SU-DHL-6 (cell line): Measurements from ENCODE around the gene VIPR2.

Source experiments
- EZH2phosphoT487 ChIP-seq: fragments of 200-600 bp; sonication (generic), shearing (Covaris generic); conservative IDR thresholded peaks from 2 replicates; pipeline ENCODE4 v1.6.1; 2018; ENCODE audit warnings: mild to moderate bottlenecking, antibody characterized with exemption, low read length, moderate library complexity, mixed read lengths
- TF ChIP-seq, protein P1 (sequence below): fragments of 200-600 bp; sonication (generic); IDR thresholded peaks from one replicate; pipeline ENCODE4 v1.5.1; 2017; ENCODE audit warnings: antibody characterized with exemption, mild to moderate bottlenecking, low read length, moderate library complexity; ENCODE audit not compliant: insufficient read depth, poor library complexity, severe bottlenecking

DNA sequence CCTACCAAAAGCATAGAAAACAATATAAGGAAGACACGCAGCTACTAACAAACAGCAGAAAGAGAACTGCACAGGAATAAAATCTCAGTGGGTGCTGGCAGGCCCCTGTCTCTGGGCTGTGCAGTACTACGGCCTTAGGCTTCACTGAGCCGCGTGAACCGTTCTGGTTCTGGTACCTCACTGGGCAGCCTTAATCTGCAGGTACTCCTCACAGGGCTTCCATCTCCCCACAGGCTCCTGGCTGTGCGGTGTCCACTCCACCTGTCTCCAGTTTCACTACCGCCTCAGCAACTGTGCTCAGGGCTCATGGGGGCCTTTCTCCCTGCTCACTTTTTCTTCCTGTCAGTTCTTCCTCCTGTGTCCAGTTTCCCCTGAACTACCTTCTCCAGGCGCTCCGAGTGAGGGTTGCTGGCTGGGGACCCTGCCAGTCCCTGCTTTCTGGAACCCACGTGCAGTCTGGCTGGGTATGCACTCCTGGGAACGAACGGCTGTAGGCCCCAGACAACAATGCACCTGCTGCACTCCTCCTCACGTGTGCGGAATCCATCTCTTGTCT, 75.7 kb downstream of the VIPR2 start:
- TF ChIP-seq, protein P1, sequence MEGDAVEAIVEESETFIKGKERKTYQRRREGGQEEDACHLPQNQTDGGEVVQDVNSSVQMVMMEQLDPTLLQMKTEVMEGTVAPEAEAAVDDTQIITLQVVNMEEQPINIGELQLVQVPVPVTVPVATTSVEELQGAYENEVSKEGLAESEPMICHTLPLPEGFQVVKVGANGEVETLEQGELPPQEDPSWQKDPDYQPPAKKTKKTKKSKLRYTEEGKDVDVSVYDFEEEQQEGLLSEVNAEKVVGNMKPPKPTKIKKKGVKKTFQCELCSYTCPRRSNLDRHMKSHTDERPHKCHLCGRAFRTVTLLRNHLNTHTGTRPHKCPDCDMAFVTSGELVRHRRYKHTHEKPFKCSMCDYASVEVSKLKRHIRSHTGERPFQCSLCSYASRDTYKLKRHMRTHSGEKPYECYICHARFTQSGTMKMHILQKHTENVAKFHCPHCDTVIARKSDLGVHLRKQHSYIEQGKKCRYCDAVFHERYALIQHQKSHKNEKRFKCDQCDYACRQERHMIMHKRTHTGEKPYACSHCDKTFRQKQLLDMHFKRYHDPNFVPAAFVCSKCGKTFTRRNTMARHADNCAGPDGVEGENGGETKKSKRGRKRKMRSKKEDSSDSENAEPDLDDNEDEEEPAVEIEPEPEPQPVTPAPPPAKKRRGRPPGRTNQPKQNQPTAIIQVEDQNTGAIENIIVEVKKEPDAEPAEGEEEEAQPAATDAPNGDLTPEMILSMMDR = no peak
- TF ChIP-seq EZH2phosphoT487 = no peak
